H1 (cell line): ENCODE data around the gene CRYGS. TPM values are rescaled to one million over a fixed set of nuclear protein-coding genes. Genes with fewer than 3 reads are reported as not detected.

Experiments
- ASH2L ChIP-seq: fragments of 200-600, 300-600 bp; sonication (generic); IDR thresholded peaks from one replicate; pipeline ENCODE4 v1.7.1; 2017; ENCODE audit warnings: low read length
- BCL11A ChIP-seq, 2 experiments: IDR thresholded peaks; one replicate each; pipeline ENCODE4 v1.6.1; 2011; ENCODE audit warnings: low read depth in 2 of 2, low read length in 2 of 2, mild to moderate bottlenecking in 2 of 2
- CBX8 ChIP-seq: fragments of 300-800, 300-1000 bp; sonication (generic); IDR thresholded peaks from 2 replicates; pipeline ENCODE4 v1.7.1; 2016; ENCODE audit warnings: low read depth, low read length, borderline replicate concordance
- EP300 ChIP-seq, 2 experiments: IDR thresholded peaks; 1 replicate in 1 of 2; 2 replicates in 1 of 2; pipeline ENCODE4 v1.6.1; 2011 to 2012; ENCODE audit warnings: low read depth in 2 of 2, low read length in 2 of 2, mild to moderate bottlenecking in 2 of 2, borderline replicate concordance in 1 of 2, inconsistent platforms in 1 of 2, moderate library complexity in 1 of 2
- EZH2 ChIP-seq: fragments of 200-600 bp; sonication (generic); IDR thresholded peaks from 2 replicates; pipeline ENCODE4 v1.7.1; 2012; ENCODE audit warnings: low read depth, mild to moderate bottlenecking, moderate library complexity, low read length, inconsistent platforms; ENCODE audit not compliant: severe bottlenecking
- FOSL1 ChIP-seq: IDR thresholded peaks from 2 replicates; pipeline ENCODE4 v1.6.1; 2011; ENCODE audit warnings: mild to moderate bottlenecking, low read depth, low read length, moderate library complexity; ENCODE audit not compliant: insufficient read depth
- HDAC2 ChIP-seq, 2 experiments: fragments of 300-600 bp in 1 of 2; sonication (generic) in 1 of 2; IDR thresholded peaks; 2 replicates each; pipeline ENCODE4 v1.6.1; 2011 to 2012; ENCODE audit warnings: low read depth in 2 of 2, low read length in 2 of 2, mild to moderate bottlenecking in 2 of 2, moderate library complexity in 2 of 2, borderline replicate concordance in 1 of 2, inconsistent platforms in 1 of 2
- KDM4A ChIP-seq: IDR thresholded peaks from one replicate; pipeline ENCODE4 v1.7.1; 2012; ENCODE audit warnings: low read depth, mild to moderate bottlenecking, moderate library complexity, low read length, inconsistent platforms; ENCODE audit not compliant: severe bottlenecking
- NANOG ChIP-seq: IDR thresholded peaks from 2 replicates; pipeline ENCODE4 v1.6.1; 2011; ENCODE audit warnings: low read length, low read depth, mild to moderate bottlenecking, inconsistent platforms; ENCODE audit not compliant: insufficient read depth, poor library complexity, severe bottlenecking
- PHF8 ChIP-seq: fragments of 200-600 bp; sonication (generic); conservative IDR thresholded peaks from 2 replicates; pipeline ENCODE4 v1.7.1; 2012; ENCODE audit warnings: low read depth, mild to moderate bottlenecking, inconsistent platforms, low read length, moderate library complexity
- POLR2A ChIP-seq, 2 experiments: IDR thresholded peaks; 1 replicate in 1 of 2; 2 replicates in 1 of 2; pipeline ENCODE4 v1.6.1; 2011; ENCODE audit warnings: low read depth in 2 of 2, low read length in 2 of 2, mild to moderate bottlenecking in 2 of 2; ENCODE audit errors: control extremely low read depth in 1 of 2
- POU5F1 ChIP-seq: IDR thresholded peaks from 2 replicates; pipeline ENCODE4 v1.6.1; 2011; ENCODE audit warnings: low read depth, mild to moderate bottlenecking, low read length, moderate library complexity
- RBBP5 ChIP-seq: IDR thresholded peaks from 2 replicates; pipeline ENCODE4 v1.7.1; 2012; ENCODE audit warnings: low read depth, mild to moderate bottlenecking, inconsistent platforms, low read length, moderate library complexity, borderline replicate concordance
- RNF2 ChIP-seq: fragments of 200-900, 300-1000 bp; sonication (generic); IDR thresholded peaks from 2 replicates; pipeline ENCODE4 v1.7.1; 2016; ENCODE audit warnings: borderline replicate concordance, low read depth, mild to moderate bottlenecking, antibody characterized with exemption, low read length; ENCODE audit not compliant: poor library complexity, severe bottlenecking; ENCODE audit errors: missing control alignments
- SAP30 ChIP-seq: fragments of 300-600 bp; sonication (generic); IDR thresholded peaks from 2 replicates; pipeline ENCODE4 v1.7.1; 2012; ENCODE audit warnings: low read length, moderate library complexity, mild to moderate bottlenecking, inconsistent platforms; ENCODE audit not compliant: insufficient read depth, insufficient replicate concordance
- SP2 ChIP-seq: IDR thresholded peaks from 2 replicates; pipeline ENCODE4 v1.6.1; 2012; ENCODE audit warnings: mild to moderate bottlenecking, low read length, inconsistent platforms
- SRF ChIP-seq: IDR thresholded peaks from 2 replicates; pipeline ENCODE4 v1.6.1; 2011; ENCODE audit warnings: mild to moderate bottlenecking, low read depth, low read length, moderate library complexity
- SUZ12 ChIP-seq: fragments of 200-600 bp; sonication (generic); IDR thresholded peaks from 2 replicates; pipeline ENCODE4 v1.6.1; 2012; ENCODE audit warnings: mild to moderate bottlenecking, inconsistent platforms, low read length, moderate library complexity, mixed read lengths
- TAF1 ChIP-seq: IDR thresholded peaks from 2 replicates; pipeline ENCODE4 v1.6.1; 2011; ENCODE audit warnings: mild to moderate bottlenecking, low read depth, low read length
- TBP ChIP-seq: IDR thresholded peaks from 2 replicates; pipeline ENCODE4 v1.6.1; 2011; ENCODE audit warnings: low read depth, low read length, improper control_type of control experiment
- YY1 ChIP-seq: IDR thresholded peaks from 2 replicates; pipeline ENCODE4 v1.6.1; 2011; ENCODE audit warnings: low read depth, mild to moderate bottlenecking, low read length
- polyA plus RNA-seq, 7 experiments: library from polyadenylated mRNA; depleted of rRNA in 3 of 7; stranded (reverse) in 5 of 7; unstranded in 2 of 7; fragments of >200 nt in 5 of 7; fragments of 200-250 nt in 2 of 7; gene quantifications; 1 replicate in 5 of 7; 2 replicates in 1 of 7; 4 replicates in 1 of 7; pipeline versions ENCODE4 v1.2.1 to v1.2.3, GENCODE V29; 2011 to 2013; ENCODE audit warnings: missing spikeins in 2 of 7, mixed read lengths in 2 of 7
- total RNA-seq: library from RNA; stranded (reverse); fragmentation: NEBNext Ultra II Directional; extraction: Animal tissue kit (Norgen Biotek cat#: 25700); gene quantifications from 2 replicates; pipeline ENCODE4 v1.2.1, GENCODE V29; 2021
- TF ChIP-seq, protein P1 (sequence below): IDR thresholded peaks from 2 replicates; pipeline ENCODE4 v1.6.1; 2012; ENCODE audit warnings: inconsistent platforms

CRYGS gene
- total and polyA plus RNA-seq, 2 of the 8 experiments (the other 6 are each of a cell fraction or from before 2014, with no cell fraction given) = 1.5 to 1.8 TPM

DNA sequence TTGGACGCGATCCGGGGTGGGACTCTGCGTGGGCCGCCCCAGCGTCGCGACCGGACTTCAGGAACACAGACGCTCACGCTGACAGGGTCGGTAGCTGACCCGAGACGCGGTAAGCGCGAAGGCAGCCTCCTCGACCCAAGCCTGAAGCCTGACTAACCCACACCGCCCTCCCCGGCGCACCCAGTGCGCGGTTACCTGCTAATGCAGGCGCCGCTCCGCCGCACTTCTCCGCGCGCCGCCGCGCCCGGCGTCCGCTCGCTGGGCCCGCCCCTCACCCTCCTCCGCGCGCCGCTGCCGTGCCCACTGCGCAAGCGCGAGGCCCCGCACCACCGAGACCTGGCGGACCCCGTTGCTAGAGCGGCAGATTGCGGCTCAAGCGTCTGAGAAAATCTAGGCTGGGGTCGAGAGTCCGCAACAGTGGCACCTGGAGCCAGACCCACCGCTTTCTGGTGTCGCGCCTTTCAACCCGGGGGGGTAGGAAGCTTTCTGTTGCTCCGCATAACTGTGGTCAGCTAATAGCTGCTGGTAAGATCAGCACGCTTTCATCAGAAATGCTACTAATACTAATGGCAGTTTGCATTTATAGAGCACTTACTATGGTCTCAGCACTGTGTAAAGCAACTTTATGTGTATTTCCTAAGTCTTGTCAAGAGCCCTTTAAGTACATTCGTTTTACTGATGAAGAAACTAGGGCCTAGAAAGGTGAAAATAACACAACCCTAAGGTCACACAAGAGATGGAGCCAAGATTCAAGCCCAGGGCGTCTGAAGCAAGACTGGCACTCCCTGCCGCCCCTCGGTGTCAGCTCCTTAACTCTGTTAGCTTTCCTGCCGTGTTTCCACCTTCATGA lies 23.1 kb upstream of the CRYGS start, which contains the start of gene TBCCD1 (continued):
- TF ChIP-seq RNF2 (no peak), KDM4A (peak; percentile 85), EZH2 (no peak), TBP (peak; percentile 85), BCL11A (IDR thresholded peaks at IDR 0.05; ENCODE audit: low read depth in 2 of 2, low read length in 2 of 2) (no peak), POLR2A (IDR thresholded peaks at IDR 0.05; ENCODE audit: control extremely low read depth in 1 of 2, low read depth in 2 of 2, low read length in 2 of 2) (peak; percentile 85 to 92), POU5F1 (no peak), YY1 (no peak), SUZ12 (no peak), SP2 (peak; percentile 96), ASH2L (peak; percentile 88), PHF8 (peak; percentile 86), EP300 (IDR thresholded peaks at IDR 0.05; ENCODE audit: borderline replicate concordance in 1 of 2, low read depth in 2 of 2, low read length in 2 of 2) (peak in 1 of 2 experiments; percentile 67; a peak in 1 of 3 replicates), TAF1 (peak; percentile 97), SRF (0 out of 2 replicates have a peak, but pooled peaks have one; percentile 9), NANOG (peak; percentile 62), SAP30 (no peak), CBX8 (no peak), HDAC2 (IDR thresholded peaks at IDR 0.05; ENCODE audit: borderline replicate concordance in 1 of 2, low read depth in 2 of 2, low read length in 2 of 2) (peak in 1 of 2 experiments; percentile 77; a peak in 1 of 4 replicates), RBBP5 (peak; percentile 87; the same call in 1 of the 2 replicates), FOSL1 (0 out of 2 replicates have a peak, but pooled peaks have one; percentile 32)
- TF ChIP-seq, protein P1, sequence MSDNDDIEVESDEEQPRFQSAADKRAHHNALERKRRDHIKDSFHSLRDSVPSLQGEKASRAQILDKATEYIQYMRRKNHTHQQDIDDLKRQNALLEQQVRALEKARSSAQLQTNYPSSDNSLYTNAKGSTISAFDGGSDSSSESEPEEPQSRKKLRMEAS = peak; percentile 39
- TF ChIP-seq, all 59 proteins: peak for 22
